Duodenal mucosa (tissue), 2 donors: Measurements from ENCODE around the gene AP1B1.

Source experiments
- H3K27ac ChIP-seq: one replicate; pipeline ENCODE4 v1.7.0; 2013; ENCODE audit warnings: low read depth, low read length
- H3K27me3 ChIP-seq, 2 donors: one replicate each; pipeline ENCODE4 v1.7.0; 2013; ENCODE audit warnings: low read length in 2 of 2, control low read depth in 1 of 2; ENCODE audit not compliant: insufficient read depth in 2 of 2, control insufficient read depth in 1 of 2
- H3K36me3 ChIP-seq, 2 donors: one replicate each; pipeline ENCODE4 v1.7.0; 2013; ENCODE audit warnings: low read length in 2 of 2, control low read depth in 1 of 2; ENCODE audit not compliant: insufficient read depth in 2 of 2, control insufficient read depth in 1 of 2
- H3K4me1 ChIP-seq, 2 donors: one replicate each; pipeline ENCODE4 v1.7.0; 2013; ENCODE audit warnings: low read length in 2 of 2, control low read depth in 1 of 2; ENCODE audit not compliant: insufficient read depth in 2 of 2, control insufficient read depth in 1 of 2
- H3K4me3 ChIP-seq, 2 donors: one replicate each; pipeline ENCODE4 v1.7.0; 2013; ENCODE audit warnings: low read length in 2 of 2, low read depth in 1 of 2
- H3K9ac ChIP-seq, 2 donors: one replicate each; pipeline ENCODE4 v1.7.0; 2013; ENCODE audit warnings: low read length in 2 of 2, low read depth in 1 of 2
- H3K9me3 ChIP-seq, 2 donors: one replicate each; pipeline ENCODE4 v1.7.0; 2013; ENCODE audit warnings: low read length in 2 of 2, control low read depth in 1 of 2; ENCODE audit not compliant: control insufficient read depth in 1 of 2

The AP1B1 gene

DNA sequence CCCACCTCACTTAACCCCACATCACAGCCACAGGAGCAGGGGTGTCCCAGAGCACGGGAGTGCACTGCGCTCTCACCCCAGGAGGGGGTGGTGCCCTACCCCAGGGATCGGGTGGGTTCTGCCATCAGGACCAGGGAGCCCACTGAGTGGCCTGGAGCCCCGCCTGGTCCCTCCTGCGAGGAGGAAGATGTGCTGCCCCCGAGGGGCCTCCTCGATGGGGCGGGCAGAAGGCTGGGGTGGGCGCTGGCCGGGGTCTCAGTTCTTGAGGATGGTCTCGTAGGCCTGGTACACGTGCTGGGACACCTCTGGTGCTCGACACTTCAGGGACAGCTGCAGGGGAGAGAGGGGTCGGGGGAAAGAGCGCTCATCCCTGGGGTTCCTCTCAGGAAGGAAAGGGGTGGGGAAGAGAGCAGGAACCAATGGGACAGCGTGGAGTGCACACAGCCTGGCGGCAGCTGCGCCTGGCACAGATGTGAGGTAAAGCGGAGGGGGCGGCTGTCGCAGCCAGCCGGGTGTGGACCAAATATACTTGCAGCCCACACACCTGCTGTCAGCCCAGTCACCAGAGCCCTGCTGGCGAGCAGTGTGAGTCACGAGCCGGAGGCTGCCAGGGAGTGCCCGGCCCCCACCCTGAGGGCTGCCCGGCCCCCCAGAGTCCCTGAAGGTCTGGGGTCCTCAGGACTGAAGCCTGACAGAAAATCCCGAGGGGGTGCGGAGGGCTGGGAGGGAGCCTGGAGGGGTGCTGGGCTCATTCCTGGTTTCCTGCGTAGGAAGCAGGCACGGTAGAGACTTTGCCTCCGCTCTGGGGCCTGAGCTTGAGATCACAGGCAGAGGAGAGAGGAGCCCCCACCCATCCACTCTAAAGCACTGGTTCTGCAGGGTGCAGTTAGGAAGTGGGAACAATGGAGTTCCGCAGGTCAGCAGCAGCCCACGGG, 59.5 kb downstream of the AP1B1 start:
- no peaks in the 10 kb centered on the region for H3K27me3 ChIP-seq
- no peak overlapping the region for H3K9ac ChIP-seq
- H3K9me3 ChIP-seq, result no peaks in the 10 kb centered on the region
- H3K36me3 ChIP-seq, result peaks cover 11 to 81% of the 10 kb centered on the region in 2 donors
- H3K4me1 ChIP-seq, result peaks cover 0 to 3% of the 10 kb centered on the region in 2 donors
- no peak overlapping the region for H3K27ac ChIP-seq
- H3K4me3 ChIP-seq, result no peak overlapping the region

DNA sequence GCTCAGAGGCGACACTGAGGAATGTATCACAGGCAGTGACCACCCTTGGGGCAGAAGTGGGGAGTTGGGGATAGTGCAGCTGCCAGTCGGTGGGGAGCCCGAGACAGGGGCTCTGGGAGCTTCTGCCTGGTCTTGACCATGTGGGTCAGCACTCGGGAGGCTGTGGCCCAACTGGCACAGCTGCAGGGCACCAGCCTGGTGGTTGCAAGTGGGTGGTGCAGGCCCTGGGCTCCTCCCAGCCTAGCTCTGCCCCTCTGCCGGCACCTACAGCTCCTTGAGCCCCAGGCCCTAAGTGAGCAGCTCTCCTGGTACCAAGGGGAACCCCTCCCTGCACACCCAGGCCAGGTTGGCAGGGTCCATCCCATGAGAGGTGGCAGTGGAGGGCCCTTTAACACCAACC, 60.3 kb downstream of the AP1B1 start:
- no peaks in the 10 kb centered on the region for H3K27me3 ChIP-seq
- no peak overlapping the region for H3K9ac ChIP-seq
- no peak overlapping the region for H3K4me3 ChIP-seq
- no peak overlapping the region for H3K27ac ChIP-seq
- H3K36me3 ChIP-seq, result peaks cover 11 to 73% of the 10 kb centered on the region in 2 donors
- H3K4me1 ChIP-seq, result peaks cover 0 to 3% of the 10 kb centered on the region in 2 donors
- no peaks in the 10 kb centered on the region for H3K9me3 ChIP-seq

DNA sequence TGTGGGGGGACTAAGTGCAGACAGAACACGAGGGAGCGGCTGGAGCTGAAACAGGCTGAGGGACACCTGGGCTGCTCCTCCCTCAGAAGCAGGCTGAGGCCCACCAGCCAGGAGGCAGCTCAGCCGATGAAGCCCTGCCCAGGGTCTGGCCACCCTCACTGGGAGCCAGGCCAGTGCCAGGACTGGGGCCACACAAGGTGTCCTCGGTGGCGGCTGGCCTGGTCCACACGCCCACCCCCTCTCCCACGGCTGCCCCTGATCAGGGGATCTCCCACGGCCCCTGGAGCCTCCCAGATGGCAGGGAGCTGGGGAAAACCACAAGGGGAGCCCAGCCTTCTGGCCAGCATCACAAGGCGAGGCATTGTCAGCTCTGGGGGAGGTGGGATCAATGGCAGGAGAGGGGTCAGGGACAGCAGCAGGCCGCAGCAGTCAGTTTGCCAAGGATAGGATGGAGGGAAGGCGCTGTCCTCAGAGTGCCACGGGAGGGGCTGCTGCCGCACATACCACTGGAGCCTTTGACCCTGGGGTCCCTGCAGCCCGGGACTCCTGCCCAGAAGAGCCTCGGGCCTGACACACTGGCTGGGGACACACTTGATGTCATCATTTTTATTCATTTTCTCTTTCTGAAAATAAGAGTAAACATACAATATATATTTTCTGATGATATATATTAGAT, 61.1 kb downstream of the AP1B1 start:
- no peak overlapping the region for H3K4me3 ChIP-seq
- peaks cover 11 to 65% of the 10 kb centered on the region in 2 donors for H3K36me3 ChIP-seq
- no peak overlapping the region for H3K9ac ChIP-seq
- no peak overlapping the region for H3K27ac ChIP-seq
- H3K4me1 ChIP-seq, result peaks cover 0 to 3% of the 10 kb centered on the region in 2 donors
- H3K9me3 ChIP-seq, result no peaks in the 10 kb centered on the region
- no peaks in the 10 kb centered on the region for H3K27me3 ChIP-seq

DNA sequence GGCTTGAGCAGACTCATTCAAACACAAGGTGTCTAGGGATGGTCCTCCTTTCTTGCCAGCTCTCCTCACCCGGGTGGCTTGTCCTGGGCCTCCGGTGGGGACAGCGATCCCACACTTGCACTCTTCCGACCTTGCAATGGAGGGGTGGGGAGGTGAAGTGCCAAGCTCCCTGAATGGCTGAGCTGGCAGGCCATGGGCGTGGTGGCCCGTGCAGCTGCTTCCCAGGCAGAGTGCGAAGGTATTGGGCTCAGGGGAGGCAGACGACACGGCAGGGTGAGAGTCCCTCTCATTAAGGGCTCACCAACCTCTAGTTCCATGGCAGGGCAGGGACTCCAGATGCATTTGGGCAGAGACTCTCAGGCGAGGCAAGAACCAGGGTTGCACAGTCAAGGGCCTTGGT, 61.9 kb downstream of the AP1B1 start:
- Histone ChIP-seq H3K4me3 (no peak overlapping the region), H3K27ac (no peak overlapping the region), H3K4me1 (peaks cover 0 to 3% of the 10 kb centered on the region in 2 donors), H3K36me3 (peaks cover 11 to 60% of the 10 kb centered on the region in 2 donors), H3K9ac (no peak overlapping the region), H3K27me3 (no peaks in the 10 kb centered on the region), H3K9me3 (no peaks in the 10 kb centered on the region)

DNA sequence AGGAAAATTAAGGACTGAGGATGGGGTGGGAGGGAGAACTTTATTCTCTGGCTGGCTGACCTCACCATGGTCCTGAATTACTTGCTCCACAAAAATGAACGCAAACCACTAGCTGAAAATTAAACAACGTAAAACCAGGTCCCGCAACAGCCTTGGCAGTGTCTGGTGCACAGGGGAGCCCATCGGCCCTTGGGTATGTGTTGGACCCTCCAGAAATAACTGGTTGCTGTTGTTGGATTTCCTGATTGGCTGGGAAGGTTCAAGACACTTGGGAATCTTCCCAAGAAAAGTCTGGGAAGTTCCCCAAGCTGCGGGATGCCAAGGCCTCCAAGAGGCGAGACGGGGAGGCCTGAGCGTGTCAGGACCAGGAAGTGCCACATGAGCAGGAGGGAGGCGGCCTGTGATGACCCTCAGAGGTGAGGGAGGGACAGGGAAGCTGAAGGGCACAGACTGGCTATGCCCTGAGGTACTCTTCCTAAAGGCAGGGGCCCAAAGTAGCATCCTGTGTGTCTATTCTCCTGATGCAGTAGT, 62.5 kb downstream of the AP1B1 start:
- Histone ChIP-seq H3K9ac (no peak overlapping the region), H3K27me3 (no peaks in the 10 kb centered on the region), H3K4me1 (peaks cover 0 to 2% of the 10 kb centered on the region in 2 donors)

DNA sequence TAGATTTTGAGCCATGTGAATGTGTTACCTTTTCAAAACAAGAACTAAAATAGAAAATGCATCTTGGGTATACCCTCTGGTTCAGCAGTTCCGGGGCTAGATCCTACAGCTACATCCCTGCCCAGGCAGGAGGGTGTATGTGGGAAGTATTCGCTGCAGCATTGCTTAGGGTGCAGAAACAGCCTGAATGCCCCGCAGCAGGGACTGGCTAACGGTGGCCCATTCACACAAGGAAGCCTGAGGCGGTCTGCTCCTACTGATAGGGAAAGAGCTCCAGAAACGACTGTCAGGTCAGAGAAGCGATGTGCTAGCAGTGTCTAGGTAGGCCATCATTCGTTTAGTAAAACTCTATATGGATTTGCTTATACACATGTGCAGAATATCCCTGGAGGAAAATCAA, 63.0 kb downstream of the AP1B1 start:
- no peak overlapping the region for H3K27ac ChIP-seq

More for the DNA sequence above, 62.5 kb downstream of the AP1B1 start:
- Histone ChIP-seq H3K36me3 (peaks cover 11 to 53% of the 10 kb centered on the region in 2 donors), H3K27ac (no peak overlapping the region), H3K4me3 (no peak overlapping the region), H3K9me3 (no peaks in the 10 kb centered on the region)

DNA sequence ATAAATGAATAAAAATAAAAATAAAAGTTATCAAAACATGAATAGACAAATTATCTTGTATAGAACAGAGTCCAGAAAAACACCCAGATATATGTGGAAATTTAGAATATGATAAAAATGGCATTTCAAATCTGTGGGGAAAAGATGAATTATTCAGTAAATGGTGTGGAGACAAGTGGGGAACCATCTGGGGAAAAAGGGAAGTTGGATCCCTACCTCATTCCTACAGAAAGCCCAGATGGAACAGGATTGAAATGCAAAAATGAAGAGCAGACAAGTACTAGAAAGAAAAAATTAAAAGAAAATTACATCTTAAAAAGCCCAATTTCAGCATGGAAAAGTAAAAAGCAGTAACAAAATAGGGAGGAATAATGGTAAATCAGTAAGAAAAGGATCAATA, 64.7 kb downstream of the AP1B1 start:
- no peak overlapping the region for H3K27ac ChIP-seq
- H3K9ac ChIP-seq, result no peak overlapping the region
- peaks cover 0 to 32% of the 10 kb centered on the region in 2 donors for H3K36me3 ChIP-seq
- H3K4me1 ChIP-seq, result no peaks in the 10 kb centered on the region
- no peak overlapping the region for H3K4me3 ChIP-seq
- H3K9me3 ChIP-seq, result no peaks in the 10 kb centered on the region
- no peaks in the 10 kb centered on the region for H3K27me3 ChIP-seq

More for the DNA sequence above, 63.0 kb downstream of the AP1B1 start:
- Histone ChIP-seq H3K4me3 (no peak overlapping the region), H3K9ac (no peak overlapping the region), H3K27me3 (no peaks in the 10 kb centered on the region), H3K36me3 (peaks cover 7 to 48% of the 10 kb centered on the region in 2 donors), H3K4me1 (no peaks in the 10 kb centered on the region), H3K9me3 (no peaks in the 10 kb centered on the region)

DNA sequence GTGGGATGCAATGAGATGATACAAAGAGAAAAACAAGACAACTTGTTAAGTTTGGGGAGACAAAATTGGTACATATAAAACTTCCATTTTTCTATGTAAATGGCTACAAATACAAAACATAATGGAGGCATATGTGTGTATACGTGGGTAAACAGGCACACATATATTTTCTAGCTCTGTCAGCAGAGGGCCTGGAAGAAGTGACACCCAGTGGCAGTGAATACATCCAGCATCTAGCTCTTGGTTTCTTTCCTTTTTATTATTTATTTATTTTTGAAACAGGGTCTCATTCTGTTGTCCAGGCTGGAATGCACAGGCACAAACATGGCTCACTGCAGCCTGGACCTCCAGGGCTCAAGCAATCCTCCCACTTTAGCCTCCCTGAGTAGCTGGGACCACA, 67.8 kb downstream of the AP1B1 start:
- Histone ChIP-seq H3K4me1 (no peaks in the 10 kb centered on the region), H3K27ac (no peak overlapping the region), H3K4me3 (no peak overlapping the region), H3K27me3 (peaks cover 4 to 6% of the 10 kb centered on the region in 2 donors), H3K36me3 (peaks cover 0 to 5% of the 10 kb centered on the region in 2 donors), H3K9ac (no peak overlapping the region), H3K9me3 (no peaks in the 10 kb centered on the region)

DNA sequence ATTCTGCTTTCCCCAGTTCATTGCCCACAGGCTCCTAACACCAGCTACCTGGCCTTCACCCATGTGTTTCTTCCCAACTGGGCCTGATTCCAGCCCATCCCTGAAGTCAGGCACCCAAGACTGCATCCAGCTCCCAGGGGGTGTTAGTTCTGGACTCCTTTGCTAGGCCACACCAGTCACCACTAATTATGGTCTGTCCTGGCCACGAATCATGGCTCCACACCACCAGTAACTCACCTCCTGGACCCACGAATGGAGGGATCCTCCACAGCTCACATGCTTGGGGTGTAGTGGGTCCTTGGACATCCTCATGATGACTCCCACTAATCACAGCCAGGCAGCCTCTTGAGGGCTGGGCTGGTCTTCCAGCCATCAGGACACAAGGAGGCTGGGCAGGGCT, 69.3 kb downstream of the AP1B1 start:
- peaks cover 10 to 13% of the 10 kb centered on the region in 2 donors for H3K27me3 ChIP-seq
- H3K4me1 ChIP-seq, result peaks cover 8 to 9% of the 10 kb centered on the region in 2 donors
- no peak overlapping the region for H3K9ac ChIP-seq
- H3K27ac ChIP-seq, result no peak overlapping the region
- H3K36me3 ChIP-seq, result no peaks in the 10 kb centered on the region
- H3K4me3 ChIP-seq, result no peak overlapping the region
- no peaks in the 10 kb centered on the region for H3K9me3 ChIP-seq
